A549 treated with DMSO at 1 μM for 4 hours (cell line): Measurements from ENCODE around the gene NDRG2. TPM values are rescaled to one million over a fixed set of nuclear protein-coding genes. Genes with fewer than 3 reads are reported as not detected.

Source experiments
- total RNA-seq: library from RNA; stranded (reverse); fragments of 200-300 nt; extraction: Qiagen RNA extraction; gene quantifications from 5 replicates; pipeline ENCODE4 v1.2.3, GENCODE V29; 2022; ENCODE audit warnings: low read depth

Gene NDRG2
- total RNA-seq: 2.8 to 3.7 TPM (median 3.0 TPM) in 5 replicates

DNA sequence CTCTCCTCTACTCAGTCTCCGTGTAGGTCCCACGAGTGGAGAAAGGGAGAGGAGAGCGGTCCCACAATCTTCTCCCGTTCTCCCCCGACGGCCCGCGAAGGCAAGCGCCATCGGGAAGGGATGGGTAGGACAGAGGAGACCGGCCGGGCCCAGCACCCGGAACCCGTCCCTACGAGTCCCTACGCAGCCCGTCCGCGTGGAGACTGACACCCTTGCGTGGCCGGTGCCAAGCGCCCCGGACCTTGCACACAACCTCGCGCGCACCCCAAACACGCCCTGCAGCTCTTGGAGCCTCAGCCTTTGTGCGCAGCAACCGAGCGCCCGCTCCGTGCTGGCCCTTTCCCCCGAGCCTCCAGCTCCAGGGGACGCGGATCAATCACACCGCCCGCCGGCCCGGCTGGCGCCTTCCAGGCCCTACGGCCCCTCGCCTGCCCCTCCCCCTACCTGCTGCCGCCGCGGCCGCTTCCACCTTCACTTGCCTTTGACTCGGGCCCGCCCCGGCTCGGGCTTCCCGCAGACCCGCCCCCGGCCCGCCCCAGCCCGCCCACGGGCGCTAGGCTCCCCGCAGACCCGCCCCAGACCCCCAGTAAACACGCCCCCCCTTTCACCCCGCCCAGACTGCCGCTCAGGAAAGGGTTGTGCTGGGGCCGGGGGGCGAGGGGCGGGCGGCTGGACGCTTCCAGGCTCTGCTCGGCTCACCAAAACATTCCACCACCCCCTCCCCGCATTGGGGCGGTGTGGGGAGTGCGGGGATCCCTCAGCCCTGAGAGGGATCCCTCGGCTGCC lies at the start of gene NDRG2:
Gene NDRG2, minus strand, starts transcription at position 477 of the 786 bp plus-strand sequence. CDS start 1,746 bp downstream, outside the sequence.

DNA sequence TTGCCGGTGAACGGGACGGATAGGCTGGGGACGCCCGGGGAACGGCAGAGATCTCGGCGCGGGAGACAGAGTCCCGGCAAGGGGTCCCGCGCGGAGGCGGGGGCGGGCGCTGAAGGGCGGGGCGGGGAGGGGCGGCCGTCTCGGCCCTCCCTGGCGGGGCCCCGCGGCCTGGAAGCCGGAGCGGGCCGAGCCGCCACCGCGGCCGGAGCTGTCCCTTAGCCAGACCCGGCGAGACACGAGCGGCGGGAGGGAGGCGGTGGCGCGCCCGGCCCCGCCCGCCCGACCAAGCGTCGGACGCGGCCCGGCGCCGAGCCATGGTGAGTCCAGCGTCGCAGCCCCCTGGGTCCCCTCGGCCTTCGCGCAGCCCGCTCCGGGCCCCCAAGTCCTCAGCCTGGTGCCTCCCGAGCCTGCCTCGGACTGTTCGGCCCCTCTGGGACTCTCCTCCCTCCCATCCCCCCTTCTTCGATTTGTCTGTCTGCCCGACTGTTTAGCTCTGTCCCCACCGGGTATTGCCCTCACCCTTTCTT lies 45.3 kb upstream of the NDRG2 start, which contains the start of gene ARHGEF40:
Gene ARHGEF40, plus strand, starts transcription at position 222 of the 527 bp plus-strand sequence. Its CDS starts 93 bp downstream, at position 315.

GRCh38 chr14:21057803-21058675 lies 33.2 kb upstream of the NDRG2 start, which contains the start of gene RNASE8:
Gene RNASE8 (plus strand): TSS chr14:21057822. CDS start chr14:21057893, 71 bp downstream.

GRCh38 chr14:21041676-21042433 lies 17.0 kb upstream of the NDRG2 start, which contains the start of gene RNASE7:
Gene RNASE7 (plus strand): TSS chr14:21042362. CDS start chr14:21042993, 631 bp downstream.

GRCh38 chr14:21034707-21035106 lies 9.8 kb upstream of the NDRG2 start, which contains the start of gene RNASE13:
Gene RNASE13 (minus strand): TSS chr14:21034807. CDS start chr14:21034288, 519 bp downstream.

DNA sequence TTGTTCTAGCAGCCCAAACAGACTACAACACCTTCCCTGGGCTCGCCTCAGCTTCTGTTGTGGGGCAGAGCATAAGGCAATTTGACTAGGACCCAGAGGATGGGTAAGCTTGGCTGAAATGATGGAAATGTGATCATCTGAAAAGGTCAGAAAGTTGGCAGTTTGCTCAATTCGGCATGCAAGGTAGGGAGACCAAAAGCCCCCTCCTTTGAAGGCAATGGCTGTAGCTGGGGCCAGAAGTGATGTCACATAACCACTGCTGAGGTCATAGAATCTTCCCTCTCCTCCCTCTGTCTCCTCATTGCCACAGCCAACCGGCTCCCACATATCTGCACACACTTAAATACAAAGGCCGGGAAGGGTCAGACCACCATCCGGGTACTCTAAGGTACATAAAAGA lies 5.1 kb upstream of the NDRG2 start, which contains the start of gene TPPP2:
Gene TPPP2, plus strand, starts transcription at position 301 of the 400 bp plus-strand sequence. CDS start 365 bp downstream, outside the sequence.

DNA sequence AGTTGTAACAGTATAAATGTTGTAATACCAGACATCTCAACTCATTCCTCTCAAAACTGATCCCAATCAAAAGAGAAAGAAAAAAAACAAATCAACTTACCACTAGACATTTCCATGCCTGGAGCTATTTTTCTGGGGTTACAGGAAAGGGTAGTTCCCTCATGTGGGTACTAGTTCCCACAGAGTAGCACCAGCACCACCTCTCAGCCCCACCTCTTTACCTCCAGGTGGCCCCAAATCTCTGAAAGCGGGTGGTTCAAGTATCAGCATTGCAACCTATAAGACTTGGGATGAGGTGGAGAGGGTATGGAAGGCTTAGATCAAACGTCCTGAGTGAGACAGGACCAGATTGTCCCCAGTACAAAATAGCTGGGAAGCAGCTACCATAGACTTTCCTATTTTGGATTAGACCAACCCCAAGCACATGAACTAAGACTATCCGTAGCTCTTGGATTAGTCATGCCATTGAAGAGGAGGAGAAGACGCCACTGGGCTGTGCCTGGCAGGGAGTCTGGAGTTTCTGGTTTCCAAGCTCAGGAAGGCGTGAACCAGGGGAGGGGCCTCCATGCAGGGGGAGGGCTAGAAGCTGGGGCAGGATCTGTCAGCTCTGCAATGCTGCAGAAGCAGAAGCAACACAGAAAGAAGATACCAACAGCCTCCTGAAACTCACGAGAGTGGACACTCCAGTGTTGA lies 26.0 kb downstream of the NDRG2 start, which contains the start of gene SLC39A2:
Gene SLC39A2, plus strand, starts transcription at position 620 of the 693 bp plus-strand sequence. CDS start 154 bp downstream, outside the sequence.

DNA sequence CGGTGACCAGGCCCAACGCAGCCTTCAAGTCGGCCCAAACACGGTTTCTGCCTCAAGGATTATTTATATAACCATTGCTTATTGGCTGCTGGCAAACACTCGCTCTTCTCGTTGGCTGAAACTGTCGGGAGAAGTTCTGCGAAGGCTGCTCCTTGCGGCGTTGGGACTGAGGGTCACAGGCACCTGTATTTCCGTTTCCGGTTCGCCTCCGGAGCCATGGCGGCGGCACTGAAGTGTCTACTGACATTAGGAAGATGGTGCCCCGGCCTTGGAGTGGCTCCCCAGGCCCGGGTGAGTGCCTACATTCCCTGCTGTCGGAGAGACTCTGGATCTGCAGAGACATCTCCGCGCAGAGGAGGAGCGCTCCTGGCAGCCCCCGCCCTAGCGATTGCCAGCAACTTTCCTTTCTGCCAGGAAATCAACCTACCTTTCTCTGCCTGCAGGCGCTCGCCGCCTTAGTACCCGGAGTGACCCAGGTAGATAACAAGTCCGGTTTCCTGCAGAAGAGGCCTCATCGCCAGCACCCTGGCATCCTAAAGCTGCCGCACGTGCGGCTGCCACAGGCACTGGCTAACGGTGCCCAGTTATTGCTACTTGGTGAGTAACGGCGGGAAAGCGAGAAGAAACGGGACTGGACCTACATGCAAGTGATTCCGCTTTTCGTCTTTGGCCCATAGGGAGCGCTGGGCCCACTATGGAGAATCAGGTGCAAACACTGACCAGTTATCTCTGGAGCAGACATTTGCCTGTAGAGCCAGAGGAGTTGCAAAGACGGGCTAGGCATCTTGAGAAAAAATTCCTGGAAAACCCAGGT lies 34.9 kb downstream of the NDRG2 start, which contains the start of gene METTL17:
Gene METTL17, plus strand, starts transcription at position 194 of the 814 bp plus-strand sequence. Its CDS starts 23 bp downstream, at position 217.

Other genes with a start within 250 kb of the NDRG2 start
- gene RNASE6, start 243.8 kb downstream of the NDRG2 start, total RNA-seq: not detected in 5 replicates
- 0.22 to 0.36 TPM (median 0.26 TPM) in 4 of 5 replicates, not detected in the other for gene RNASE1, start 222.2 kb downstream of the NDRG2 start, total RNA-seq
- gene RNASE3, start 133.7 kb downstream of the NDRG2 start, total RNA-seq: not detected in 5 replicates
- not detected in 5 replicates for gene RNASE2, start 69.6 kb downstream of the NDRG2 start, total RNA-seq
- 70.0 to 77.7 TPM (median 75.4 TPM) in 5 replicates for gene METTL17, start 35.1 kb downstream of the NDRG2 start, total RNA-seq
- gene SLC39A2, start 25.8 kb downstream of the NDRG2 start, total RNA-seq: 0.09 TPM in 1 of 5 replicates, not detected in the others
- gene TPPP2, start 5.2 kb upstream of the NDRG2 start, total RNA-seq: not detected in 5 replicates
- gene RNASE13, start 9.7 kb upstream of the NDRG2 start, total RNA-seq: not detected in 5 replicates
- gene RNASE7, start 17.3 kb upstream of the NDRG2 start, total RNA-seq: not detected in 5 replicates
- gene RNASE8, start 32.8 kb upstream of the NDRG2 start, total RNA-seq: not detected in 5 replicates
- 10.3 to 13.8 TPM (median 12.3 TPM) in 5 replicates for gene ARHGEF40, start 45.2 kb upstream of the NDRG2 start, total RNA-seq
- gene ZNF219, start 73.6 kb upstream of the NDRG2 start, total RNA-seq: 19.5 to 32.9 TPM (median 29.0 TPM) in 5 replicates
- gene TMEM253, start 76.0 kb upstream of the NDRG2 start, total RNA-seq: 0.37 to 1.4 TPM (median 1.1 TPM) in 5 replicates
- not detected in 5 replicates for gene OR5AU1, start 131.0 kb upstream of the NDRG2 start, total RNA-seq
- 834 to 993 TPM (median 864 TPM) in 5 replicates for gene HNRNPC, start 244.4 kb upstream of the NDRG2 start, total RNA-seq